ES-I3 (cell line): ENCODE measurements around the gene COLGALT1.

ENCODE experiments used
- H3K36me3 ChIP-seq: 2 replicates; pipeline ENCODE4 v1.6.1; 2013; ENCODE audit warnings: mild to moderate bottlenecking, low read length, control low read depth, moderate library complexity; ENCODE audit not compliant: insufficient read depth
- H3K4me1 ChIP-seq: 2 replicates; pipeline ENCODE4 v1.6.1; 2013; ENCODE audit warnings: mild to moderate bottlenecking, control low read depth, low read length; ENCODE audit not compliant: insufficient read depth
- H3K9ac ChIP-seq: 2 replicates; pipeline ENCODE4 v1.6.1; 2013; ENCODE audit warnings: low read depth, mild to moderate bottlenecking, low read length, moderate library complexity
- H3K9me3 ChIP-seq: 2 replicates; pipeline ENCODE4 v1.6.1; 2013; ENCODE audit warnings: mild to moderate bottlenecking, low read length, moderate library complexity; ENCODE audit not compliant: control insufficient read depth, insufficient read depth

The COLGALT1 gene

GRCh38 chr19:17525141-17525540 lies 30.3 kb upstream of the COLGALT1 start:
- H3K9ac ChIP-seq = no peak overlapping the region
- H3K4me1 ChIP-seq = no peaks in the 10 kb centered on the region; the same call in 1 of the 2 replicates
- H3K36me3 ChIP-seq = no peaks in the 10 kb centered on the region
- no peaks in the 10 kb centered on the region for H3K9me3 ChIP-seq

GRCh38 chr19:17526922-17527321 lies 28.5 kb upstream of the COLGALT1 start:
- no peaks in the 10 kb centered on the region for H3K36me3 ChIP-seq
- no peak overlapping the region for H3K9ac ChIP-seq
- no peaks in the 10 kb centered on the region for H3K9me3 ChIP-seq
- H3K4me1 ChIP-seq = peaks cover 9% of the 10 kb centered on the region; the same call in 1 of the 2 replicates

- H3K9me3 ChIP-seq = no peaks in the 10 kb centered on the region
- H3K9ac ChIP-seq = no peak overlapping the region
- H3K4me1 ChIP-seq = peaks cover 9% of the 10 kb centered on the region; the same call in 1 of the 2 replicates
- no peaks in the 10 kb centered on the region for H3K36me3 ChIP-seq
Observed at GRCh38 chr19:17527326-17527725, 28.1 kb upstream of the COLGALT1 start.

- no peak overlapping the region for H3K9ac ChIP-seq
- H3K9me3 ChIP-seq = no peaks in the 10 kb centered on the region
- H3K4me1 ChIP-seq = peaks cover 9% of the 10 kb centered on the region; the same call in 1 of the 2 replicates
- H3K36me3 ChIP-seq = no peaks in the 10 kb centered on the region
Observed at GRCh38 chr19:17528610-17529009, 26.8 kb upstream of the COLGALT1 start.

GRCh38 chr19:17529239-17530158 lies 25.9 kb upstream of the COLGALT1 start:
- Histone ChIP-seq H3K9ac (no peak overlapping the region), H3K9me3 (no peaks in the 10 kb centered on the region), H3K4me1 (peaks cover 9% of the 10 kb centered on the region; the same call in 1 of the 2 replicates), H3K36me3 (no peaks in the 10 kb centered on the region)

- Histone ChIP-seq H3K9ac (no peak overlapping the region), H3K9me3 (no peaks in the 10 kb centered on the region), H3K4me1 (peaks cover 9% of the 10 kb centered on the region; the same call in 1 of the 2 replicates), H3K36me3 (no peaks in the 10 kb centered on the region)
Observed at GRCh38 chr19:17530586-17530985, 24.9 kb upstream of the COLGALT1 start.

- H3K9me3 ChIP-seq = no peaks in the 10 kb centered on the region
- H3K4me1 ChIP-seq = peaks cover 9% of the 10 kb centered on the region; the same call in 1 of the 2 replicates
- no peak overlapping the region for H3K9ac ChIP-seq
- H3K36me3 ChIP-seq = no peaks in the 10 kb centered on the region
Observed at GRCh38 chr19:17532116-17532515, 23.3 kb upstream of the COLGALT1 start.

- H3K9me3 ChIP-seq = no peaks in the 10 kb centered on the region
- H3K4me1 ChIP-seq = peaks cover 9% of the 10 kb centered on the region; the same call in 1 of the 2 replicates
- H3K36me3 ChIP-seq = no peaks in the 10 kb centered on the region
- no peak overlapping the region for H3K9ac ChIP-seq
Observed at GRCh38 chr19:17532557-17532956, 22.9 kb upstream of the COLGALT1 start.

- H3K9ac ChIP-seq = no peak overlapping the region
- peaks cover 9% of the 10 kb centered on the region; the same call in 1 of the 2 replicates for H3K4me1 ChIP-seq
- H3K9me3 ChIP-seq = no peaks in the 10 kb centered on the region
- H3K36me3 ChIP-seq = no peaks in the 10 kb centered on the region
Observed at GRCh38 chr19:17534767-17535166, 20.7 kb upstream of the COLGALT1 start.

- H3K9ac ChIP-seq = no peak overlapping the region
- H3K9me3 ChIP-seq = no peaks in the 10 kb centered on the region
- no peaks in the 10 kb centered on the region for H3K36me3 ChIP-seq
- no peaks in the 10 kb centered on the region; the same call in 1 of the 2 replicates for H3K4me1 ChIP-seq
Observed at GRCh38 chr19:17536955-17537354, 18.5 kb upstream of the COLGALT1 start.

GRCh38 chr19:17538684-17539237 lies 16.7 kb upstream of the COLGALT1 start:
- Histone ChIP-seq H3K4me1 (no peaks in the 10 kb centered on the region; the same call in 1 of the 2 replicates), H3K9me3 (no peaks in the 10 kb centered on the region), H3K9ac (peak overlapping the region; percentile 77; the same call in 1 of the 2 replicates), H3K36me3 (no peaks in the 10 kb centered on the region)

- Histone ChIP-seq H3K9me3 (no peaks in the 10 kb centered on the region), H3K4me1 (no peaks in the 10 kb centered on the region; the same call in 1 of the 2 replicates), H3K36me3 (no peaks in the 10 kb centered on the region), H3K9ac (peak overlapping the region; percentile 77; the same call in 1 of the 2 replicates)
Observed at GRCh38 chr19:17539238-17540117, 16.0 kb upstream of the COLGALT1 start.

- H3K9me3 ChIP-seq = no peaks in the 10 kb centered on the region
- no peaks in the 10 kb centered on the region; the same call in 1 of the 2 replicates for H3K4me1 ChIP-seq
- H3K9ac ChIP-seq = peak overlapping the region; percentile 17; the same call in 1 of the 2 replicates
- no peaks in the 10 kb centered on the region for H3K36me3 ChIP-seq
Observed at GRCh38 chr19:17540174-17540573, 15.3 kb upstream of the COLGALT1 start.
